RCC 7860 (cell line): ENCODE data around the gene C1orf216.
"Not testable (repeated sequence)": the region's sequence is repeated elsewhere in the genome, so short reads cannot be mapped to it uniquely, and the experiment has no call there.

Experiments used
- DNase-seq: peaks from one replicate; pipeline ENCODE4 v3.0.0-alpha.2; 2015; ENCODE audit warnings: low spot score
- FAIRE-seq: peaks from 2 replicates; lab custom pipeline; 2012; peaks lifted over from hg19 to GRCh38; lab: Jason Lieb, UNC

C1orf216 gene, protein sequence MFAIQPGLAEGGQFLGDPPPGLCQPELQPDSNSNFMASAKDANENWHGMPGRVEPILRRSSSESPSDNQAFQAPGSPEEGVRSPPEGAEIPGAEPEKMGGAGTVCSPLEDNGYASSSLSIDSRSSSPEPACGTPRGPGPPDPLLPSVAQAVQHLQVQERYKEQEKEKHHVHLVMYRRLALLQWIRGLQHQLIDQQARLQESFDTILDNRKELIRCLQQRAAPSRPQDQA

DNA sequence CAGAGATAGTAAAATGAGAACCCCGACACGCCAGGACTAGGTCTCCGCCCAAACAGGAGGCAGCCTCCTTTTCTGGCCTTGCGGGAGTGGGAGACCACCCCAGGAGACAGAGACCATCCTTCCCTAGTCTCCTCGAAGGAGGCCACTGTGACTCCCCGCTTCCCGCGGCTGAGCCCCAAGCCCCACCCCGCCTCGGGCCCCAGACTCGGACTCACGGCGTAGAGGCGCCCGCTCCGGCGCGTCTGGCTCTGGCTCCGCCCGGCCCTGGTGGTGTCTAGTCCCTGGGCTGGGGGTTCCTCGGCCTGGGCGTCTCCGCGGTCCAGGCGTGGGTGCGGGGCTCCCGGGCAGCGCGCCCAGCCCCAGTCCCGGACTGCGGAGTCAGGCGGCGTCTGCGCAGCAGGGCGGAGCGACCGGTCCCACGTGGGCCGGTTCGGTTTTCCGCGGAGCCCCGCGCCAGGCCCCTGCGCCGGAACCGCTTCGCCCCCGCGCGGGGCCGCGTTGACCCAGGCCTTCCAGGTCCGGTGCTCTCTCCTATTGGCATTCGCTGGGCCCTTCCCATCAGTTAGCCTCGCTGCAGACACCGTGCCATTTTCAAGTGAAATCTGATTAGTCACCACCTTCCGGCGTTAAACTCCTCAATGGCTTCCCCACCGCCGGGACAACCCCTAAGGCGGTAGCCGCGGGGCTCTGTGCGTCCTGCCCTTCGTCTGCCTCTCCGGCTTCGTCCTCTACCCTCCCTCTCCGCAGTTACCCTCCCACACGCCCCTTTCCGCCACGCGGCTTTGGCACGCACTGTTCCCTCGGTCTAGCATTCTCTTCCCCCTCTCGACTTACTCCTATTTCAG lies at the start of gene C1orf216:
Gene C1orf216 (minus strand): TSS at position 393 of the 845 bp plus-strand sequence. CDS start 2,563 bp downstream, outside the sequence.
- DNase-seq = peak; percentile 34
- no peak for FAIRE-seq

DNA sequence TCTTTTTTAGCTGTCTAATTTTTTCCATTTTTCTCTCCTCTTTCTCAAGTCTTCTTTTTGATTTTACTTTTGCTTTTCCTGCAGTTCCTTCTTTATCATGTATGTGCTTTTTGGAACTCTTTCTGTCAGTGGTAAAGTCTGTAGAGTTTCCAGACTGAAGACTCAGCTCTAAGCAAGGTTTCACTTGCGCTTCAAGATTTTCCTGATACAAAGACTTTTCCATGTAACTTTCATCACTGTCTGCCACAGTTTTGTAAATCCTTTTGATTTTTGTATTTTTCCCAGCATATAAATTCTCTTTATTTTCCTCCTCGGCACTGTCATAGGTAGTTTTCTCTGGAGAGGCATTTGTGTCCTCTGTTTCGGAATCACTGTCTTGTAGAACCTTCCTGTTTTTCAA lies 45.6 kb upstream of the C1orf216 start:
- FAIRE-seq = no peak
- DNase-seq = no peak

GRCh38 chr1:35763201-35763600 lies 44.5 kb upstream of the C1orf216 start:
- FAIRE-seq (no peak), DNase-seq (no peak)

GRCh38 chr1:35762141-35762540 lies 43.5 kb upstream of the C1orf216 start:
- DNase-seq = no peak
- no peak for FAIRE-seq

- DNase-seq (no peak), FAIRE-seq (no peak)
These were observed 37.4 kb upstream of the C1orf216 start for GRCh38 chr1:35756064-35756463.

- DNase-seq (no peak), FAIRE-seq (no peak)
These were observed 35.1 kb upstream of the C1orf216 start for GRCh38 chr1:35753626-35754260.

GRCh38 chr1:35748326-35748725 lies 29.6 kb upstream of the C1orf216 start:
- FAIRE-seq (no peak), DNase-seq (no peak)

DNA sequence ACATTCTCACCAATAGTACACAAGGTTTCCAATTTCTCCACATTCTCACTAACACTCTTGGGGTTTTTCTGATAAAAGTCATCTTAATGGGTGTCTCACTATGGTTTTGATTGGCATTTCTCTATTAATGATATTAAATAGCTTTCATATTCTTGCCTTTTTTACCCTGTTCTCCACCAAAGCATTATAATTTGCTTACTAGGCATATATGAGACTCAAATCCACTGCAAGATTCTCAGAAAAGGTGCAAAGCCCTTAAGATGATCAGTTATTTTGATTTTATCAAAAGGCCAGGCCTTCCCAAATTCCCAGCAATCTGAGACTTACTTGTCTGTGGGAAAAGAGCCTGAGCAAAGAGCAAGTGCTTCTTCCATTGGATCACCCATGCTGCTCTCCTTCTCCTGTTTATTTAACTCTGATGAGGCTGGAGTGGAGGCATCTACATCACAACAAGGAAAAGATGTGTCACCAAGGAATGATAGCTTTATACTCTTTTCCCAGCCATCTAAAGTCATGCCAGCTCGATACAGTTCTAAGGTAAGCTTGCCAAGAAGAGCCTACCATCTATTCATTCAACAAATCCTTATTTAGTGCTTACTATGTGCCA lies 26.5 kb upstream of the C1orf216 start:
- FAIRE-seq = no peak
- DNase-seq = no peak

DNA sequence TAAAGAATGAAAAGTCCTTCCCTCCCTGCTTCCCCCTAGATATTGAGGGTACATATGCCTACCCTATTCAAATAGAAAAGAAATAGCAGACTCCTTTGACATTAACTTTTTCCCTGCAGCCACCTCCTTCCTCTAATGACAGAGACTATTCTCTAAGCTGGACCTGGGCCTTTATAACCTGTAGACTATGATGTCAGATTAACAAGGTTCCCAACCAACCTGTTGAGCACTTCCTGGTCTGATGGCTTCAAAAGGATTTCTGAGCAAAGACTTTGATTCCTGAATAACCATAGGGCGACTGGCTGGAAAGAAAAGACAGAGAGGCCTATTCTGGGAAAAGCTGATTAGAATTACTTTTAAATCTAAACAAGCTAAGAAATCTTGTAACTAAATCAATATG lies 18.4 kb upstream of the C1orf216 start:
- FAIRE-seq (no peak), DNase-seq (no peak)

GRCh38 chr1:35727434-35728040 lies 8.9 kb upstream of the C1orf216 start:
- DNase-seq (no peak), FAIRE-seq (no peak)

DNA sequence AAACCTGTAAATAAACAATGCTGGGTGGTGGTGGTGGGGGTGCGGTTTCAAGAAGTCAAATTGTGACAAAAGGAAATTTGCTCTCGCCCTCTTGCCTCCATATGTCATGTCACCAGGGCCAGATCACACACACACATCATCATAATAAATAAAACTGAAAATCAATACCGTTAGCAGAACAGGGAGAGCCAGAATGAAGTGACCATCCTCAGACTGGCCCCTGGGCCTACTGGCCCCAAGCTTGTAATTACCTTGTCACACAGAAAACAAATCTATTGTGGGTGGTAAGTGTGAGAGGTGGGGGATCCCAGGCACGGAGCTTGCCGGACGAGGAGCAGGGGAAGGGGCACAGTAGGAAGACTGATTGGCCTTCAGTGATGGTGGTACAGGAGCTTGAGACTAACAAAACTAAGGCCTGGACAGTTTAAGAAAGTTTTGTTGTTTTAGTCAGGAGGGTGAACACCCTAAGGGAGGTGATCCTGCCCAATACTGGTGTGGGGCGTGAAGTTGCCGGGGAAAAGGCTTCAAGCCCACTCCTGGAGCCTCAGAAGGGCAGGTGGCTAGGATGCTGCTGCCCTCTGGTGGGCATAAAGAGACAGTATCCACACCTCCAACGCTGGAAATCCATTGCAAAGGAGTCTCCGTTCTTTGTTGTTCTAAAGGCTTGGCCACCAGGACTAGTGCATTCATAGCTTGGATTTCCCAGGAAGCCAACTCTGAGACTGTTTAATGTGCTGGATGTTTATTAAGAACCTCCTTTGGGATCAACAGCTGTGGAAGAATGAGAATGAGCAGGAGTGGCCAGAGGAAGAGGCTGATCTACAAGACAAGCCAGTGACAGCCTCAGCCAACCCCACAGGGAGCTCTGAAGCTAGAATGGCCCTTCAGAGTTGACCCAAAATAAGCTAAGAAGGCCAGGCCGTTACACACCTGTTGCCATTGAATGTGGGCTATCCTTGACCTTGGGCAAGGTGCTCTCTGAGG lies 8.1 kb upstream of the C1orf216 start:
- FAIRE-seq (no peak), DNase-seq (peak; percentile 28)

- no peak for DNase-seq
- no peak for FAIRE-seq
These were observed 6.9 kb upstream of the C1orf216 start for GRCh38 chr1:35725596-35725995.

- FAIRE-seq (no peak), DNase-seq (peak; percentile 51)
These were observed 690 bp downstream of the C1orf216 start for GRCh38 chr1:35717911-35718476.

DNA sequence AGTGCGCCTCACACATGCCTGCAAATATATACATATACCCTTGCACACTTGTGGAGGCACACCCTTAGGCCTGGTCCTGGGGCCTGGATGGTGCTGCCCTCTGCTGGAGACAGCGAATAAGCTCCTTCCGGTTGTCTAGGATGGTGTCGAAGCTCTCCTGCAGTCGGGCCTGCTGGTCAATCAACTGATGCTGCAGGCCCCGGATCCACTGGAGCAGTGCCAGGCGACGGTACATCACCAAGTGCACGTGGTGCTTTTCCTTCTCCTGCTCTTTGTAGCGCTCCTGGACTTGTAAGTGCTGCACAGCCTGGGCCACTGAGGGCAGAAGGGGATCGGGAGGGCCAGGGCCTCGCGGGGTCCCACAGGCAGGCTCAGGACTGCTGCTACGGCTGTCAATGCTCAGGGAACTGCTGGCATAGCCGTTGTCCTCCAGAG lies 3.1 kb downstream of the C1orf216 start:
- no peak for FAIRE-seq
- DNase-seq = peak; percentile 63

GRCh38 chr1:35714921-35715567 lies 3.6 kb downstream of the C1orf216 start:
- FAIRE-seq (no peak), DNase-seq (no peak)

DNA sequence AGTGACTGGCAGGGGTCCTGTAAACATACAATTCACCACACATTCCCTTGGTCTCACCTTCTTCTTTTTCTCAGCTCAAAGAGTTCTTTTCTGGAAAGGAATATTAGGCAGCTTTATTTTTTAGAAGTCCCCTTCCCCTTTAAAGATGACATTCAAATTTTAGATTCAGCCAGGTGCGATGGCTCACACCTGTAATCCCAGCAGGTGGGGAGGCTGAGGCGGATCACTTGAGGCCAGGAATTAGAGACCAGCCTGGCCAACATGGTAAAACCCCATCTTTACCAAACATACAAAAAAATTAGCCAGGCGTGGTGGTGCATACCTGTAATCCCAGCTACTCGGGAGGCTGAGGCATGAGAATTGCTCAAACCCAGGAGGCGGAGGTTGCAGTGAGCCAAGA lies 7.6 kb downstream of the C1orf216 start:
- not testable (repeated sequence) for DNase-seq, FAIRE-seq

- DNase-seq (no peak), FAIRE-seq (no peak)
These were observed 9.7 kb downstream of the C1orf216 start for GRCh38 chr1:35708952-35709351.

DNA sequence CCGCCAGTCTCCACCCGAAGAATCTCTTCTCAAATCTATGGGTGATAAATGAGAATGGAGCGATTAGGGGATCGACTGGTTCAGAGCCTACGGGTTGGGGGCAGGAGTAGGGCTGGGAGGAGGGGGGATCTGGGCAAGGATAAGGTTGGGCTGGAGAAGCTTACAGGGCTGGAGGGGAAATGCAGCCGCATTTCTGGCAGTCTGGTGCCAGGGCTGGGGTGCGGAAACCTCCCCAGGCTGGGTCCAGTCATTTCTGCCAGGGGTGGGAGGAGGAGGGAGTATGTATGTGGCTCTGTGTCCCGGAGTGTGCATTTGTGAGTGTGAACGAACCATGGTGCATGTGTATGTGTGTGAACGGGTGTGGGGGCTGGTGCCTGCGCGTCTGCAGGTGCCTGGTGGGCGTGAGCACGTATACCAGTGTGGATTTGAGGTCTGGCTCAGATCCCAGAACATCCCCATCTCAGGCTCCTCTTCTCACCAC lies 10.2 kb downstream of the C1orf216 start:
- FAIRE-seq (no peak), DNase-seq (no peak)
